ENCODE measurements around the gene GLIS2.

GRCh38 chr16:4307215-4308037 is 8.4 kb upstream of the GLIS2 start:
- no peak for TF ChIP-seq CTCF (conservative IDR thresholded peaks at IDR 0.05)
- no peak for TF ChIP-seq ZFX (IDR thresholded peaks at IDR 0.05)

Measured in C4-2B (cell line).